Stimulated activated CD8-positive, alpha-beta memory T cell treated with anti-CD3 and anti-CD28 coated beads, Interleukin-15, amount 100 ng/mL, for 1 hour (primary cell): ENCODE data around the gene SLAMF1.
"Not testable (repeated sequence)": the region's sequence is repeated elsewhere in the genome, so short reads cannot be mapped to it uniquely, and the experiment has no call there.

ENCODE experiments used
- DNase-seq: peaks from one replicate; pipeline ENCODE4 v3.0.0-alpha.2; 2020; ENCODE audit warnings: low read depth

Gene SLAMF1

GRCh38 chr1:160560806-160561205 is 86.0 kb downstream of the SLAMF1 start:
- DNase-seq: no peak

GRCh38 chr1:160560045-160560705 is 86.7 kb downstream of the SLAMF1 start:
- DNase-seq: no peak

GRCh38 chr1:160559437-160559836 is 87.4 kb downstream of the SLAMF1 start:
- DNase-seq: not testable (repeated sequence)

GRCh38 chr1:160558660-160559380 is 88.0 kb downstream of the SLAMF1 start:
- DNase-seq: no peak
